BJ (cell line): Measurements from ENCODE around the gene TNS1. TPM values are rescaled to one million over a fixed set of nuclear protein-coding genes. Genes with fewer than 3 reads are reported as not detected.

Source experiments
- CTCF ChIA-PET: fragments of 350-600 bp; formaldehyde crosslinking; extraction: SDS; loops from one replicate; lab custom pipeline; 2021; ENCODE audit warnings: antibody characterized with exemption, inconsistent platforms; lab: Yijun Ruan, JAX
- POLR2A ChIA-PET: fragments of 300-600 bp; sonication (Branson Sonifier 250); formaldehyde crosslinking; extraction: SDS; loops from one replicate; lab custom pipeline; 2021; ENCODE audit warnings: antibody characterized with exemption; lab: Charles Lee
- DNase-seq: peaks from one replicate; pipeline ENCODE4 v3.0.0-alpha.2; 2011; ENCODE audit warnings: low read depth
- H3K27me3 ChIP-seq: 2 replicates; pipeline ENCODE4 v1.6.0; 2011; ENCODE audit warnings: low read length; ENCODE audit not compliant: control insufficient read depth, insufficient read depth
- H3K36me3 ChIP-seq: 2 replicates; pipeline ENCODE4 v1.5.1; 2011; ENCODE audit warnings: low read length; ENCODE audit not compliant: control insufficient read depth, insufficient read depth
- H3K4me3 ChIP-seq: 2 replicates; pipeline ENCODE4 v1.5.1; 2011; ENCODE audit warnings: low read depth, mild to moderate bottlenecking, control low read depth, low read length
- CTCF ChIP-seq: IDR thresholded peaks from 2 replicates; pipeline ENCODE4 v1.5.1; 2011; ENCODE audit warnings: low read depth, mild to moderate bottlenecking, control low read depth, inconsistent platforms, low read length, moderate library complexity; ENCODE audit not compliant: insufficient read depth
- polyA plus RNA-seq: library from polyadenylated mRNA; depleted of rRNA; stranded (reverse); fragments of >200 nt; gene quantifications from 2 replicates; pipeline ENCODE4 v1.2.3, GENCODE V29; 2011

TNS1 gene
- polyA plus RNA-seq, 1 experiment, result 35.6 TPM

DNA sequence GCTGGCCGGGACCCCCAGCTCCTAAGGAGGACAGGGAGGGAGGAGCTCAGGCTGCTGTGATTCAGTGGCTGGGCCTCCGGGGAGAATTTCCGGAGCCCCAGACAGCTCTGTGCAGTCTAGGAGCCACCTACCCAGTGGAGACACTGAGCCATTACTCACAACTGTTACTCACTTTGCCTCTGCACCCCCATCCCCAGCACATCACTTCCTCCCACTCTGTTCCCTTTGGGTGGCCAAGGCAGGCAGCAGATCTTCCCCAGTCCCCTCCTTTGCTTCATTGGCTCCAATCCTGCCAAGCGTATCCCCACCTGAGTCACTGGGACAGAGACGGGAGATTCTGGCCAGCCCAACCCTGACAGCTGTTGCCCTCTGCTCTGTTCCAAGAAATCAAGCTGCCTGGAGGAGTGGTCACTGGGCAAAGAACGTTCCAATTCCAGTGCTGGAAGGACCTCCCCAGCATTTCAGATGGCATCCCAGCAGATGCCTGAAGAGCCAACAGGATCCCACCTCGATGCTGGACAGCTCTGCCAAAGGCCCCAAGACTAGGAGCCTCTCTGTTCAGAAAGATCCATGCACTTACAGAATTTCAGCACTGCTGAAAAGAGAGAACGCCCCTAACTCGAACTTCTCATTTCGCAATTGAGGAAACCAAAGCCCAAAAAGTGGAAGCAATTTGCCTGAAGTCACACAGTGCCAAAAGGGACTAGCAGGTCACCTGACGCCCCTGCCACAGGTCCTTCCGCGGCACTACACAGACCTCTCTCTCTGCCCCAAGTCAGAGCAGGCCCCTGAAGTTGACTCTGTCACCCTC is 68.3 kb downstream of the TNS1 start:
- ChIA-PET POLR2A (interaction anchor here (0.5 kb wide), 1 partner anchor 142 kb away, joined by 3 read pairs; no protein-coding TSS in a partner anchor), CTCF (interaction anchor here (1.1 to 3.7 kb wide), 5 partner anchors 9 to 59 kb away, joined by 3 to 11 read pairs (median 4); no protein-coding TSS in a partner anchor)
- Histone ChIP-seq H3K4me3 (no peak overlapping the region), H3K36me3 (no peaks in the 10 kb centered on the region; the same call in 1 of the 2 replicates), H3K27me3 (no peaks in the 10 kb centered on the region)
- TF ChIP-seq CTCF, result no peak
- peak; percentile 80 for DNase-seq

GRCh38 chr2:217933617-217933993 is 69.2 kb downstream of the TNS1 start:
- no peak for DNase-seq
- POLR2A ChIA-PET, result no interaction called here
- TF ChIP-seq CTCF, result no peak
- CTCF ChIA-PET, result interaction anchor here (1.1 to 3.7 kb wide), 6 partner anchors 10 to 145 kb away, joined by 3 to 11 read pairs (median 4); no protein-coding TSS in a partner anchor
- no peak overlapping the region for H3K4me3 ChIP-seq
- H3K27me3 ChIP-seq, result no peaks in the 10 kb centered on the region
- no peaks in the 10 kb centered on the region; the same call in 1 of the 2 replicates for H3K36me3 ChIP-seq

- no peak for DNase-seq
- CTCF ChIA-PET, result interaction anchor here (0.7 to 3.7 kb wide), 10 partner anchors 11 to 146 kb away, joined by 3 to 11 read pairs (median 4); no protein-coding TSS in a partner anchor
- no peak; the same call in 1 of the 2 replicates for TF ChIP-seq CTCF
- H3K27me3 ChIP-seq, result no peaks in the 10 kb centered on the region
- POLR2A ChIA-PET, result no interaction called here
- H3K4me3 ChIP-seq, result no peak overlapping the region
- H3K36me3 ChIP-seq, result no peaks in the 10 kb centered on the region; the same call in 1 of the 2 replicates
These were observed 69.8 kb downstream of the TNS1 start for GRCh38 chr2:217932803-217933616.

DNA sequence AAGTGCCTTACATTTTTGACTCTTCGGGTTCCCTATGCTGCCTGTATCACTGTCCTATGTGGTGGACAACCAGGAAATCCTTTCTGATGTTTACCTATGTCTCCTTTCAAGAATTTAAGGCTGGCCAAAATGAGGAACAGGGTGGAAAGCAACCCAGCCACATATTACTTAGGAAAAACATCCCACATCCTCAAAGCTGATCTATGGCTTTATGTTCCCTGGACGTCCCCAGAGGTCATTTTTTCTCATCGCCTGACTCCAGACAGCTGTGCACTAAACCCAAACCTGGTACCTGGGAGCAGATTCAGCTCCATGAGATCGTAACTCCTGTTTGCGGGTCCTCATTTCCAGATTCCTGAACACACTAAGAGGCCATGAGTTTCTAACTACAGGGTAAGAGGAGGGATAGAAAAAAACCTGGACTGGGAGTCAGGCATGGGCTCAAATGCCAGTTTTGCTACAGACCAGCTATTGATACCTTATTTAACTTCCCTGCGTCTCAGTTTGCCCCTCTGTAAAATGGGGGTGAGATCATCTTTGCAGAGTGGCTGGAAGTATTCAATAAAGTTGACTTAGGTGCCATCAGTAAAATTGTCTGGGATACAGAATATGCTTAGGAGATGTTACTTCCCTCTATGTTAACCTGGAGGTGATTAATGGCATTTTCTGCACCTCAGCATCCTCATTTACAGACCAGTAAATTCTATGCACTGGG is 70.8 kb downstream of the TNS1 start:
- ChIA-PET CTCF (interaction anchor here (0.6 to 3.7 kb wide), 10 partner anchors 12 to 145 kb away, joined by 3 to 11 read pairs (median 4); no protein-coding TSS in a partner anchor), POLR2A (no interaction called here)
- no peak for TF ChIP-seq CTCF
- no peaks in the 10 kb centered on the region; the same call in 1 of the 2 replicates for H3K36me3 ChIP-seq
- no peak for DNase-seq
- no peaks in the 10 kb centered on the region for H3K27me3 ChIP-seq
- no peak overlapping the region for H3K4me3 ChIP-seq
